HL-60/S4 treated with retinoic acid at 250 ng/mL for 4 days and 3 days (cell line): ENCODE measurements around the gene HTR2C.

Experiments
- in situ Hi-C: fragments of 300-500 bp; cut with MboI; formaldehyde crosslinking; loops from 2 replicates; pipeline ENCODE4 v1.7.0; 2022; ENCODE audit warnings: low sequenced_read_pairs

Gene HTR2C

GRCh38 chrX:114952696-114953095 lies 368.8 kb downstream of the HTR2C start:
- in situ Hi-C loops, result no loop called here
